Endothelial cell of umbilical vein (primary cell): Measurements from ENCODE around the gene GLRX5. TPM values are rescaled to one million over a fixed set of nuclear protein-coding genes. Genes with fewer than 3 reads are reported as not detected.

ENCODE experiments used
- BruUV-seq: library from RNA; stranded (reverse); fragments of 400-500 nt; replicated peaks from 2 replicates; lab custom pipeline; 2021; lab: Mats Ljungman, UMichigan
- CTCF ChIA-PET: fragments of 300-600, 350-600 bp; sonication (Branson Sonifier 250); formaldehyde crosslinking; loops from one replicate; lab custom pipeline; 2021; ENCODE audit warnings: antibody characterized with exemption, inconsistent platforms; lab: Charles Lee
- POLR2A ChIA-PET: fragments of 300-600, 350-600 bp; sonication (Branson Sonifier 250); formaldehyde crosslinking; loops from one replicate; lab custom pipeline; 2021; ENCODE audit warnings: antibody characterized with exemption, inconsistent platforms; lab: Charles Lee
- DNase-seq: peaks from one replicate; pipeline ENCODE4 v3.0.0-alpha.2; 2011; ENCODE audit warnings: low read depth, low spot score
- FAIRE-seq: peaks from 2 replicates; lab custom pipeline; 2011; peaks lifted over from hg19 to GRCh38; lab: Jason Lieb, UNC
- H2AFZ ChIP-seq: 2 replicates; pipeline ENCODE4 v1.6.0; 2012; ENCODE audit warnings: low read depth, low read length, control low read depth, inconsistent platforms
- H3K27ac ChIP-seq: 2 replicates; pipeline ENCODE4 v1.5.1; 2011; ENCODE audit warnings: low read depth, mild to moderate bottlenecking, control low read depth, low read length, moderate library complexity; ENCODE audit not compliant: insufficient read depth
- H3K27me3 ChIP-seq, 2 experiments: 2 replicates each; pipeline versions ENCODE4 v1.6.0 to v1.6.1; 2011; ENCODE audit warnings: low read length in 2 of 2, mixed read lengths in 1 of 2; ENCODE audit not compliant: control insufficient read depth in 2 of 2, insufficient read depth in 2 of 2
- H3K36me3 ChIP-seq, 2 experiments: 2 replicates in 1 of 2; 3 replicates in 1 of 2; pipeline ENCODE4 v1.5.1; 2011; ENCODE audit warnings: low read length in 2 of 2, mild to moderate bottlenecking in 1 of 2, moderate library complexity in 1 of 2; ENCODE audit not compliant: control insufficient read depth in 2 of 2, insufficient read depth in 2 of 2; ENCODE audit errors: extremely low read depth in 1 of 2
- H3K4me1 ChIP-seq: 3 replicates; pipeline ENCODE4 v1.5.1; 2011; ENCODE audit warnings: mild to moderate bottlenecking, low read length; ENCODE audit not compliant: control insufficient read depth, insufficient read depth; ENCODE audit errors: extremely low read depth
- H3K4me2 ChIP-seq: 2 replicates; pipeline ENCODE4 v1.6.1; 2011; ENCODE audit warnings: low read length, control low read depth, mixed read lengths; ENCODE audit not compliant: insufficient read depth
- H3K4me3 ChIP-seq, 3 experiments: fragments of 200-600 bp in 1 of 3; sonication (generic), shearing (Covaris generic) in 1 of 3; replicated peaks in 1 of 3; 2 replicates each; pipeline ENCODE4 v1.5.1; 2011 to 2016; ENCODE audit warnings: control low read depth in 3 of 3, low read length in 3 of 3, mild to moderate bottlenecking in 2 of 3, inconsistent platforms in 1 of 3, low read depth in 1 of 3, moderate library complexity in 1 of 3; ENCODE audit not compliant: insufficient read depth in 1 of 3
- H3K79me2 ChIP-seq: 2 replicates; pipeline ENCODE4 v1.6.0; 2012; ENCODE audit warnings: low read length, inconsistent platforms; ENCODE audit not compliant: control insufficient read depth, insufficient read depth
- H3K9ac ChIP-seq: replicated peaks from 2 replicates; pipeline ENCODE3; 2011; ENCODE audit warnings: low read length, control low read depth; ENCODE audit not compliant: insufficient read depth; ENCODE audit errors: extremely low read depth
- H3K9me1 ChIP-seq: replicated peaks from 3 replicates; pipeline ENCODE4 v1.6.0; 2011; ENCODE audit warnings: mild to moderate bottlenecking, low read length; ENCODE audit not compliant: control insufficient read depth, insufficient read depth; ENCODE audit errors: extremely low read depth
- H3K9me3 ChIP-seq: replicated peaks from 2 replicates; pipeline ENCODE4 v1.5.1; 2012; ENCODE audit warnings: low read length, inconsistent platforms; ENCODE audit not compliant: control insufficient read depth, insufficient read depth
- H4K20me1 ChIP-seq: replicated peaks from 2 replicates; pipeline ENCODE3; 2011; ENCODE audit warnings: mild to moderate bottlenecking, low read length; ENCODE audit not compliant: control insufficient read depth, insufficient read depth; ENCODE audit errors: extremely low read depth
- EZH2 ChIP-seq: IDR thresholded peaks from 2 replicates; pipeline ENCODE4 v1.6.1; 2012; ENCODE audit warnings: borderline replicate concordance, low read depth, mild to moderate bottlenecking, moderate library complexity, low read length, inconsistent platforms; ENCODE audit not compliant: severe bottlenecking
- FOS ChIP-seq: IDR thresholded peaks from 2 replicates; pipeline ENCODE4 v1.6.1; 2011; ENCODE audit warnings: mild to moderate bottlenecking, low read length, moderate library complexity, borderline replicate concordance; ENCODE audit not compliant: insufficient read depth
- GATA2 ChIP-seq: IDR thresholded peaks from 2 replicates; pipeline ENCODE4 v1.7.0; 2011; ENCODE audit warnings: low read depth, mild to moderate bottlenecking, moderate library complexity, mixed read lengths, low read length; ENCODE audit not compliant: insufficient read length, insufficient read depth
- JUN ChIP-seq: IDR thresholded peaks from 2 replicates; pipeline ENCODE4 v1.6.1; 2011; ENCODE audit warnings: borderline replicate concordance, low read depth; ENCODE audit not compliant: insufficient read length, insufficient read depth
- MYC ChIP-seq: IDR thresholded peaks from one replicate; pipeline ENCODE4 v1.6.1; 2011; ENCODE audit warnings: mild to moderate bottlenecking, low read depth, low read length
- POLR2A ChIP-seq: IDR thresholded peaks from 2 replicates; pipeline ENCODE4 v1.6.1; 2012; ENCODE audit warnings: low read depth, mild to moderate bottlenecking, control low read depth, low read length
- POLR2AphosphoS5 ChIP-seq: IDR thresholded peaks from 2 replicates; pipeline ENCODE4 v1.6.1; 2012; ENCODE audit warnings: low read depth, mild to moderate bottlenecking, control low read depth, low read length, moderate library complexity; ENCODE audit not compliant: insufficient read depth
- dilution Hi-C: fragments of 300-500 bp; cut with MboI; formaldehyde crosslinking; loops from one replicate; pipeline ENCODE4 v1.15.0; 2019; ENCODE audit warnings: low sequenced_read_pairs; ENCODE audit not compliant: extremely low pct_ligation_motif_present
- intact Hi-C: fragments of 100-400 bp; cut with micrococcal nuclease; formaldehyde crosslinking; loops from one replicate; pipeline ENCODE4 v1.10.0; 2022
- polyA plus RNA-seq, 4 experiments: library from polyadenylated mRNA; depleted of rRNA in 3 of 4; stranded (reverse) in 3 of 4; unstranded in 1 of 4; fragments of >200 nt; gene quantifications; 2 replicates each; pipeline versions ENCODE4 v1.2.1 to v1.2.3, GENCODE V29; 2011 to 2012; ENCODE audit warnings: missing spikeins in 1 of 4
- total RNA-seq: library from RNA; stranded (reverse); gene quantifications from 2 replicates; pipeline ENCODE4 v1.2.3, GENCODE V29; 2021
- TF ChIP-seq, protein P1 (sequence below): IDR thresholded peaks from 2 replicates; pipeline ENCODE4 v1.6.1; 2011; ENCODE audit not compliant: insufficient read depth, insufficient read length
- TF ChIP-seq, protein P2 (sequence below), 2 donors: IDR thresholded peaks; 1 replicate in 1 of 2; 2 replicates in 1 of 2; pipeline ENCODE4 v1.5.1; 2011; ENCODE audit warnings: low read length in 2 of 2, mild to moderate bottlenecking in 2 of 2, moderate library complexity in 2 of 2, control low read depth in 1 of 2, inconsistent platforms in 1 of 2, low read depth in 1 of 2; ENCODE audit not compliant: insufficient read depth in 1 of 2; ENCODE audit errors: extremely low read depth in 1 of 2

GLRX5 gene
- total and polyA plus RNA-seq, 2 donors (not counting 3 experiments of a cell fraction or from before 2014, with no cell fraction given), result 42.6 to 52.0 TPM

DNA sequence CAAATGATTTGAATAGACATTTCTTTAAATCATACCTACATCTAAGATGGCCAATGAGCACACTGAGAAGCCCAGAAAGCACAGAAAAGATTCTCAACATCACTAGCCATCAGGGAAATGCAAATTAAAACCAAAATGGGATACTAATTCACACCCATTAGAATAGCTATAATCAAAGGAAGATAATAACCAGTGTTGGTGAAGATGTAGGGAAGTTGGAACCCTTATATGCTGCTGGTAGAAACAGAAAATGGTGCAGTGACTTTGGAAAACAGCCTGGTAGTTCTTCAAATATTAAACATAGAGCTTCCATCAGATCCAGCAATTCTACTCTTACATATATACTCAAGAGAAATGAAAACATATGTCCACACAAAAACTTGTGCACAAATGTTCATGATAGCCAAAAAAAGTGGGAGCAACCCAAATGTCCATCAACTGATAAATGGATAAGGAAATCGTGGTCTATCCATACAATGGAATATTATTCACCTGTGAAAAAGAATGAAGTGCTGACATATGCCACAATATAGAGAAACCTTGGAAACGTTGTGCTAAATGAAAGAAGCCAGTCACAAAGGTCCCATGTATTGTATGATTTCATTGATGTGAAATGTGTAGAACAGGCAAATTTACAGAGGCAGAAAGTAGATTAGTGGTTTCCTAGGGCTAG lies 42.8 kb upstream of the GLRX5 start:
- Histone ChIP-seq H3K9me3 (no peaks in the 10 kb centered on the region), H2AFZ (no peak overlapping the region), H3K27me3 (no peaks in the 10 kb centered on the region), H3K9me1 (no peaks in the 10 kb centered on the region), H4K20me1 (no peaks in the 10 kb centered on the region), H3K4me1 (peaks cover 22% of the 10 kb centered on the region), H3K27ac (no peak overlapping the region), H3K4me3 (no peak overlapping the region), H3K4me2 (no peak overlapping the region), H3K9ac (no peak overlapping the region), H3K36me3 (no peaks in the 10 kb centered on the region), H3K79me2 (no peaks in the 10 kb centered on the region)
- intact Hi-C loops, result no loop called here
- BruUV-seq, result no TSS peak
- DNase-seq (no peak), FAIRE-seq (no peak)
- CTCF ChIA-PET, result interaction anchor here (1.2 to 2.7 kb wide), 3 partner anchors 8 to 35 kb away, joined by 3 to 13 read pairs (median 6); no protein-coding TSS in a partner anchor
- dilution Hi-C loops, result no loop called here
- POLR2A ChIA-PET, result no interaction called here
- TF ChIP-seq MYC (no peak), FOS (no peak), JUN (no peak), POLR2A (no peak), POLR2AphosphoS5 (no peak), GATA2 (no peak), EZH2 (no peak)
- TF ChIP-seq, protein P1, sequence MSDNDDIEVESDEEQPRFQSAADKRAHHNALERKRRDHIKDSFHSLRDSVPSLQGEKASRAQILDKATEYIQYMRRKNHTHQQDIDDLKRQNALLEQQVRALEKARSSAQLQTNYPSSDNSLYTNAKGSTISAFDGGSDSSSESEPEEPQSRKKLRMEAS, result no peak
- TF ChIP-seq, protein P2, sequence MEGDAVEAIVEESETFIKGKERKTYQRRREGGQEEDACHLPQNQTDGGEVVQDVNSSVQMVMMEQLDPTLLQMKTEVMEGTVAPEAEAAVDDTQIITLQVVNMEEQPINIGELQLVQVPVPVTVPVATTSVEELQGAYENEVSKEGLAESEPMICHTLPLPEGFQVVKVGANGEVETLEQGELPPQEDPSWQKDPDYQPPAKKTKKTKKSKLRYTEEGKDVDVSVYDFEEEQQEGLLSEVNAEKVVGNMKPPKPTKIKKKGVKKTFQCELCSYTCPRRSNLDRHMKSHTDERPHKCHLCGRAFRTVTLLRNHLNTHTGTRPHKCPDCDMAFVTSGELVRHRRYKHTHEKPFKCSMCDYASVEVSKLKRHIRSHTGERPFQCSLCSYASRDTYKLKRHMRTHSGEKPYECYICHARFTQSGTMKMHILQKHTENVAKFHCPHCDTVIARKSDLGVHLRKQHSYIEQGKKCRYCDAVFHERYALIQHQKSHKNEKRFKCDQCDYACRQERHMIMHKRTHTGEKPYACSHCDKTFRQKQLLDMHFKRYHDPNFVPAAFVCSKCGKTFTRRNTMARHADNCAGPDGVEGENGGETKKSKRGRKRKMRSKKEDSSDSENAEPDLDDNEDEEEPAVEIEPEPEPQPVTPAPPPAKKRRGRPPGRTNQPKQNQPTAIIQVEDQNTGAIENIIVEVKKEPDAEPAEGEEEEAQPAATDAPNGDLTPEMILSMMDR (IDR thresholded peaks at IDR 0.05; ENCODE audit: extremely low read depth in 1 of 2, insufficient read depth in 1 of 2, low read depth in 1 of 2, low read length in 2 of 2), result no peak
